Measurements from ENCODE around the gene UMODL1. TPM values are rescaled to one million over a fixed set of nuclear protein-coding genes. Genes with fewer than 3 reads are reported as not detected.

The UMODL1 gene
- total RNA-seq, 1 experiment from 2014 or later = not detected

DNA sequence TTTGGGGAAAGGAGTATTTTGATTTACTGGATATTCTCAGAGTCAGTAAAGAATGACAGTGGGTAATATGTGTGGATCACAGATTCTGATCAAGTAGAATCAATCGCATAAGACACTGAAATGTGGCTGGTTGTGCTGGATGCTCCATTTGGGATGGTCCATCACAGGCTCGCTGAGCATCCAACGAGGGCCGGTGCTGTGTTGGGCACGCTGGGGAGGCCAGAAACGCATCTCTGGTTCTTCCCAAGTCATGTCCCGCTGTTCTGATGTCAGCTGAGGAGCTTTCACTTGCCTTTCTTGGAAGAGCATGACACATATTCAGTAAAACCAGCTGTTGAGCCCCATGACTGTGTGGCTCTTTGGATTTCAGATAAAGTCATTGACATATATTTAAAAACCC lies 72.0 kb downstream of the UMODL1 start:
- no CpG with 5 or more reads among the region's 7 CpGs for WGBS (ENCODE audit: extremely low coverage, insufficient read length, low lambda C conversion rate)
- H4K5ac ChIP-seq (ENCODE audit: insufficient read length, low read depth, low read length) = no peak overlapping the region
- H3K27ac ChIP-seq (ENCODE audit: insufficient read length, low read depth, low read length) = no peak overlapping the region
- no peaks in the 10 kb centered on the region for H3K79me2 ChIP-seq (ENCODE audit: insufficient read depth, low read length)
- Mint-ChIP-seq H3K9me3 (no peaks in the 10 kb centered on the region; a peak in 1 of 5 replicates), H3K27me3 (ENCODE audit: low read depth) (peaks cover 5% of the 10 kb centered on the region; the same call in 1 of the 2 replicates), H3K4me3 (no peak overlapping the region), H3K4me1 (peaks cover 3% of the 10 kb centered on the region in 2 experiments; a peak in 2 of 4 replicates), H3K36me3 (ENCODE audit: insufficient read depth in 1 of 3, low read depth in 3 of 3) (no peaks in the 10 kb centered on the region), H3K27ac (no peak overlapping the region)
- H3T11ph ChIP-seq (ENCODE audit: low read length) = no peak overlapping the region
- H2BK120ac ChIP-seq (ENCODE audit: low read depth, low read length, poor library complexity, severe bottlenecking) = no peak overlapping the region
- no peak overlapping the region for H2AK5ac ChIP-seq (ENCODE audit: insufficient read length, low read length)
- H2BK15ac ChIP-seq (ENCODE audit: low read depth, low read length) = no peak overlapping the region
- H3K23ac ChIP-seq (ENCODE audit: insufficient read length, low read depth, low read length) = no peak overlapping the region
- no peaks in the 10 kb centered on the region for H4K20me1 ChIP-seq (ENCODE audit: control insufficient read depth, insufficient read depth, insufficient read length)
- no peaks in the 10 kb centered on the region for H3K79me1 ChIP-seq (ENCODE audit: insufficient read depth, low read depth, low read length, poor library complexity, severe bottlenecking)
- no peak overlapping the region for H3K9ac ChIP-seq (ENCODE audit: extremely low read depth, insufficient read length, low read length)
- no peak overlapping the region for H4K8ac ChIP-seq (replicated peaks; ENCODE audit: insufficient read length, low read depth, low read length)
- TF ChIP-seq, protein P1, sequence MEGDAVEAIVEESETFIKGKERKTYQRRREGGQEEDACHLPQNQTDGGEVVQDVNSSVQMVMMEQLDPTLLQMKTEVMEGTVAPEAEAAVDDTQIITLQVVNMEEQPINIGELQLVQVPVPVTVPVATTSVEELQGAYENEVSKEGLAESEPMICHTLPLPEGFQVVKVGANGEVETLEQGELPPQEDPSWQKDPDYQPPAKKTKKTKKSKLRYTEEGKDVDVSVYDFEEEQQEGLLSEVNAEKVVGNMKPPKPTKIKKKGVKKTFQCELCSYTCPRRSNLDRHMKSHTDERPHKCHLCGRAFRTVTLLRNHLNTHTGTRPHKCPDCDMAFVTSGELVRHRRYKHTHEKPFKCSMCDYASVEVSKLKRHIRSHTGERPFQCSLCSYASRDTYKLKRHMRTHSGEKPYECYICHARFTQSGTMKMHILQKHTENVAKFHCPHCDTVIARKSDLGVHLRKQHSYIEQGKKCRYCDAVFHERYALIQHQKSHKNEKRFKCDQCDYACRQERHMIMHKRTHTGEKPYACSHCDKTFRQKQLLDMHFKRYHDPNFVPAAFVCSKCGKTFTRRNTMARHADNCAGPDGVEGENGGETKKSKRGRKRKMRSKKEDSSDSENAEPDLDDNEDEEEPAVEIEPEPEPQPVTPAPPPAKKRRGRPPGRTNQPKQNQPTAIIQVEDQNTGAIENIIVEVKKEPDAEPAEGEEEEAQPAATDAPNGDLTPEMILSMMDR (conservative IDR thresholded peaks at IDR 0.05) = no peak
- H3K23me2 ChIP-seq (ENCODE audit: insufficient read length, low read depth, low read length, poor library complexity, severe bottlenecking) = no peaks in the 10 kb centered on the region
- H3K4ac ChIP-seq (ENCODE audit: low read depth, low read length) = no peak overlapping the region
- no peak for DNase-seq
- H3K56ac ChIP-seq (ENCODE audit: insufficient read length, low read depth, low read length) = no peak overlapping the region
- no peak overlapping the region for H2BK20ac ChIP-seq (ENCODE audit: low read depth, low read length, poor library complexity, severe bottlenecking)
- no peak overlapping the region for H3K14ac ChIP-seq (ENCODE audit: insufficient read depth, low read length)
- no peaks in the 10 kb centered on the region for H3K9me3 ChIP-seq (ENCODE audit: control insufficient read depth, low read depth, low read length)
- no peaks in the 10 kb centered on the region for H3K27me3 ChIP-seq (ENCODE audit: insufficient read depth, low read length)
- H2BK5ac ChIP-seq (ENCODE audit: insufficient read length, low read length) = no peak overlapping the region
- H2BK12ac ChIP-seq (ENCODE audit: insufficient read length, low read depth, low read length) = no peak overlapping the region
- no peak overlapping the region for H4K91ac ChIP-seq (ENCODE audit: insufficient read length, low read depth, low read length)
- H3K4me2 ChIP-seq (ENCODE audit: insufficient read depth, insufficient read length, low read length) = no peak overlapping the region
- H2AFZ ChIP-seq (ENCODE audit: low read length) = no peak overlapping the region
- no peaks in the 10 kb centered on the region for H3K4me1 ChIP-seq (ENCODE audit: insufficient read depth, low read length)
- H3K18ac ChIP-seq (ENCODE audit: insufficient read length, low read depth, low read length) = no peak overlapping the region
